ENCODE results near the gene SAFB.

GRCh38 chr19:5586300-5587070 is 36.4 kb upstream of the SAFB start:
- TF ChIP-seq CTCF (IDR thresholded peaks at IDR 0.05; ENCODE audit: borderline replicate concordance, extremely low read depth, low read length, poor library complexity, severe bottlenecking) (no peak), EZH2 (IDR thresholded peaks at IDR 0.05; ENCODE audit: borderline replicate concordance, low read depth, low read length, severe bottlenecking) (no peak)

Data from DND-41 (cell line).